NB4 (cell line): ENCODE measurements around the gene RFX2.

Experiments
- DNase-seq: peaks from one replicate; pipeline ENCODE4 v3.0.0; 2010; ENCODE audit warnings: low read depth
- H3K4me3 ChIP-seq: one replicate; pipeline ENCODE4 v1.5.1; 2011; ENCODE audit warnings: mild to moderate bottlenecking, low read depth, low read length, moderate library complexity
- MAX ChIP-seq: IDR thresholded peaks from 2 replicates; pipeline ENCODE4 v1.6.1; 2011; ENCODE audit warnings: low read depth, low read length
- MYC ChIP-seq: IDR thresholded peaks from 2 replicates; pipeline ENCODE4 v1.6.1; 2011; ENCODE audit warnings: low read depth, low read length
- POLR2A ChIP-seq: IDR thresholded peaks from 2 replicates; pipeline ENCODE4 v1.6.1; 2011; ENCODE audit warnings: mild to moderate bottlenecking; ENCODE audit not compliant: insufficient read length; ENCODE audit errors: extremely low read depth
- TF ChIP-seq, protein P1 (sequence below): IDR thresholded peaks from one replicate; pipeline ENCODE4 v1.5.1; 2012; ENCODE audit warnings: low read depth, low read length

RFX2 gene

GRCh38 chr19:5977222-5977784, 133.0 kb downstream of the RFX2 start:
- H3K4me3 ChIP-seq, result peak overlapping the region; percentile 77
- DNase-seq, result peak; percentile 21
- no peak for TF ChIP-seq MYC
- TF ChIP-seq, protein P1, sequence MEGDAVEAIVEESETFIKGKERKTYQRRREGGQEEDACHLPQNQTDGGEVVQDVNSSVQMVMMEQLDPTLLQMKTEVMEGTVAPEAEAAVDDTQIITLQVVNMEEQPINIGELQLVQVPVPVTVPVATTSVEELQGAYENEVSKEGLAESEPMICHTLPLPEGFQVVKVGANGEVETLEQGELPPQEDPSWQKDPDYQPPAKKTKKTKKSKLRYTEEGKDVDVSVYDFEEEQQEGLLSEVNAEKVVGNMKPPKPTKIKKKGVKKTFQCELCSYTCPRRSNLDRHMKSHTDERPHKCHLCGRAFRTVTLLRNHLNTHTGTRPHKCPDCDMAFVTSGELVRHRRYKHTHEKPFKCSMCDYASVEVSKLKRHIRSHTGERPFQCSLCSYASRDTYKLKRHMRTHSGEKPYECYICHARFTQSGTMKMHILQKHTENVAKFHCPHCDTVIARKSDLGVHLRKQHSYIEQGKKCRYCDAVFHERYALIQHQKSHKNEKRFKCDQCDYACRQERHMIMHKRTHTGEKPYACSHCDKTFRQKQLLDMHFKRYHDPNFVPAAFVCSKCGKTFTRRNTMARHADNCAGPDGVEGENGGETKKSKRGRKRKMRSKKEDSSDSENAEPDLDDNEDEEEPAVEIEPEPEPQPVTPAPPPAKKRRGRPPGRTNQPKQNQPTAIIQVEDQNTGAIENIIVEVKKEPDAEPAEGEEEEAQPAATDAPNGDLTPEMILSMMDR, result no peak
- TF ChIP-seq POLR2A, result no peak
- no peak for TF ChIP-seq MAX

DNA sequence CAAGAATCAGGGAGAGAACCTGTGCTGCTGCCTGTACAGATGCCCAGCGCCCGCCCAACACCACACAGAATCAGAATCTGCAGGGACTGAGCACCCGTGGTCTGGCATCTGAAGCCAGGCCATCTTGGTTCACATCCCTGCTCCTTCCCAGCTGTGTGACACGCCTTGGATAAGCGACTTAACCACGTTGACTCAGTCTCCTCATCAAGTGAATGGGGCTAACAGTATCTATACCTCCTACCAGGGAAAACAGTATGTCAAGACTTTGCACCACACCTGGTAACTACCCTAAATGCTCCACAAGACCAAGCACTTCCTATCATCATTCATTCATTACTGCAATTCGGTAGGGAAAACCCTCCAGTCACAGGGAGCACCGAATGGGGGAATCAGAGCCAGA, 133.5 kb downstream of the RFX2 start:
- peak overlapping the region; percentile 77 for H3K4me3 ChIP-seq
- no peak for DNase-seq
- TF ChIP-seq POLR2A, result no peak
- TF ChIP-seq MYC, result no peak
- TF ChIP-seq MAX, result no peak
- TF ChIP-seq, protein P1, result no peak

- no peak for DNase-seq
- no peak overlapping the region for H3K4me3 ChIP-seq
- TF ChIP-seq MAX (no peak), MYC (no peak), POLR2A (no peak)
- TF ChIP-seq, protein P1, result no peak
These were observed 134.9 kb downstream of the RFX2 start for GRCh38 chr19:5975388-5975728.

DNA sequence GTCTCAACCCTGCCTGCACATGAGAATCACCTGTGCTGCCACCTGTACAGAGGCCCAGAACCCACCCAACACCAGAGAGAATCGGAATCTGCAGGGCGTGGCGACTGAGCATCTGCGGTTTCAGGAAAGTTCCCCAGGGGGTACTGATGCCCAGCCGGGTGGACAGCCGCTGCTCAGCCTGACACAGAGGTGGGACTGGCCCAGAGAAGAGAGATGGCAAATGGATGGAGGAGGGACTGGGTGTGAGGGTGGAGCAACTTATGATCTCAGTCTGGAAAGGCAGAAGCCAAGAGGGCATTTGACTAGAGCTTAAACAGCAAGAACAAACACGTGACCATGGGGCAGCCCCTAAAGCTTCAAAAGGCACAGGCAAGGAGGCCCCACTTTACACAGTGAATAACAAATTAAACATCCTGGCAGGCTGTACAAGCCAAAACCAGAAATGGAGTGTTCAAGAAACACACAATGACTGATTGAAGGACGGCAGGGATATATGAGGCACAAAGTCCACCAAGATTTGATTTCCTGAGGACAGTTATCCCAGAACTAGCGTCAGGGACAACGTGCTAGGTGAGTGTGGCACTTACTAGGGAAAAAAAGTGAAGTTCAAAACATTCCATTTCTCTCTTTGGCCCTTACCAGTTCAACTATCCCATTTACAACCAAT, 135.4 kb downstream of the RFX2 start:
- DNase-seq, result no peak
- TF ChIP-seq MYC (no peak), MAX (no peak), POLR2A (no peak)
- no peak overlapping the region for H3K4me3 ChIP-seq

GRCh38 chr19:5973867-5974635, 136.2 kb downstream of the RFX2 start:
- no peak overlapping the region for H3K4me3 ChIP-seq
- no peak for DNase-seq
- TF ChIP-seq MYC, result no peak
- TF ChIP-seq, protein P1, result no peak
- TF ChIP-seq POLR2A, result no peak
- no peak for TF ChIP-seq MAX

GRCh38 chr19:5973376-5973775, 136.9 kb downstream of the RFX2 start:
- TF ChIP-seq, protein P1, result no peak
- no peak for TF ChIP-seq POLR2A
- H3K4me3 ChIP-seq, result no peak overlapping the region
- no peak for DNase-seq
